DND-41 (cell line): ENCODE data around the gene TFAP2B.

Experiments used
- EZH2 ChIP-seq: IDR thresholded peaks from 3 replicates; pipeline ENCODE4 v1.6.1; 2012; ENCODE audit warnings: borderline replicate concordance, low read depth, mild to moderate bottlenecking, moderate library complexity, low read length, inconsistent platforms; ENCODE audit not compliant: severe bottlenecking
- TF ChIP-seq, protein P1 (sequence below): IDR thresholded peaks from 2 replicates; pipeline ENCODE4 v1.5.1; 2012; ENCODE audit warnings: borderline replicate concordance, low read length, moderate library complexity, mild to moderate bottlenecking; ENCODE audit not compliant: poor library complexity, severe bottlenecking; ENCODE audit errors: extremely low read depth

DNA sequence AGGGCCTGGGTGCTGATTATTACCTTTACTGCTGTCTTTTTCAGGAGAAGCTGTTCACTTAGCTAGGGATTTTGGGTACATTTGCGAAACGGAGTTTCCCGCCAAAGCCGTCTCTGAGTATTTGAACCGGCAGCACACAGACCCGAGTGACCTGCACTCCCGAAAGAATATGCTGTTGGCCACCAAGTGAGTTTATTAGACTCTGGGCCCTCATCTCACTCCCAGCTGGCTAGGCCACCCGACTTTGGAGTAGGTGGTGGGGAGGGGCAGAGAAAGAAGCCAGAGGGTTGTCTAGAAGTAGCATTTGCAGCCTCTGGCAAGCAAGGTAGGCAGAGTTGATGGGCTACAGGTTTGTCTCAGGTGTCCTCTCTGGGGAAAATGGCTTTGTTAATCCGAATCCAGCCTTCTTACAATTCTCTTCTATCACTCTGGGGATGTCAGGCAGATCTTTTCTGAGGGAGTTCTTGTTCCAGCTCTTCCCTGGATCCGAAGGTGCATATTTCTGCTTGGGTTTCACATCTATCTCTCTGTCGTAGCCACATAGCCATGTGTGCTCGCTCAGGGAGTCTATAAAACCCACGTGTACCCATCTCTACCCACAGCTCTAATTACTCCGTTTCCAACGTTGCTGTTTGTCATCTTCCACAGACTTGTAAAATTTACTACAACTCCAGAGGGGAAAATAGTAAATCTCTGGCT lies 21.6 kb downstream of the TFAP2B start:
- TF ChIP-seq, protein P1, sequence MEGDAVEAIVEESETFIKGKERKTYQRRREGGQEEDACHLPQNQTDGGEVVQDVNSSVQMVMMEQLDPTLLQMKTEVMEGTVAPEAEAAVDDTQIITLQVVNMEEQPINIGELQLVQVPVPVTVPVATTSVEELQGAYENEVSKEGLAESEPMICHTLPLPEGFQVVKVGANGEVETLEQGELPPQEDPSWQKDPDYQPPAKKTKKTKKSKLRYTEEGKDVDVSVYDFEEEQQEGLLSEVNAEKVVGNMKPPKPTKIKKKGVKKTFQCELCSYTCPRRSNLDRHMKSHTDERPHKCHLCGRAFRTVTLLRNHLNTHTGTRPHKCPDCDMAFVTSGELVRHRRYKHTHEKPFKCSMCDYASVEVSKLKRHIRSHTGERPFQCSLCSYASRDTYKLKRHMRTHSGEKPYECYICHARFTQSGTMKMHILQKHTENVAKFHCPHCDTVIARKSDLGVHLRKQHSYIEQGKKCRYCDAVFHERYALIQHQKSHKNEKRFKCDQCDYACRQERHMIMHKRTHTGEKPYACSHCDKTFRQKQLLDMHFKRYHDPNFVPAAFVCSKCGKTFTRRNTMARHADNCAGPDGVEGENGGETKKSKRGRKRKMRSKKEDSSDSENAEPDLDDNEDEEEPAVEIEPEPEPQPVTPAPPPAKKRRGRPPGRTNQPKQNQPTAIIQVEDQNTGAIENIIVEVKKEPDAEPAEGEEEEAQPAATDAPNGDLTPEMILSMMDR, result no peak
- TF ChIP-seq EZH2, result no peak
